ENCODE measurements around the gene THRB.

DNA sequence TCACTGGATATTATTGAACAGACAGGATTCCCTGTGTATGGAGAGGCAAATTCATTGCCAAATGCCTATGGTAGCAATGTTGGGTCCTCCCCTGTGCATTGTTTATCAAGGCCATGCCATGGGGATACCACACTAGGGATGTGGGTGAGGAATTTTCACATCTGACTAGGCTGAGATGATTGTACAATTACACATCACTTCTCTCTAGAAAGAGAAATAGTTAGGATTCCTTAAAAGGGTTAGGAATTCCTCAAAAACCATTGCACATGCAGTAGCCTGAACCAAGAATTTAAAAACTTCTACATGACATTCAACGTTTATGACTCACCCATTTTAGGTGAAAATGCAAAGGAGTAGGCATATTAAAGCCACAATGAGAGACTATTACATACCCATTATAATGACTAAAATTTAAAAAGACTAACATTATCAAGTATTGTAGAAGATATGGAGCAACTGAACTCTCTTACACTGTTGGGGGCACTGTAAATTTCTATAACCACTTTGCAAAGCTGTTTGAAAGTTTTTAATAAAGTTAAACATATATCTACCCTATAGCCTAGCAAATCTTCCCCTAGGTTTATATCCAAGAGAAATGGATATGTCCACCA is 175.9 kb downstream of the THRB start:
- TF ChIP-seq ZNF274 (IDR thresholded peaks at IDR 0.05; ENCODE audit: low read depth, low read length) (no peak), SUZ12 (IDR thresholded peaks at IDR 0.05; ENCODE audit: extremely low read depth, insufficient read depth, insufficient read length) (no peak), YY1 (IDR thresholded peaks at IDR 0.05; ENCODE audit: insufficient read depth, insufficient read length) (no peak)

Measured in NT2/D1 (cell line).